ENCODE data around the gene POLR2I.
"Not testable (repeated sequence)": the region's sequence is repeated elsewhere in the genome, so short reads cannot be mapped to it uniquely, and the experiment has no call there.

The POLR2I gene

GRCh38 chr19:36141039-36141927 lies 26.6 kb upstream of the POLR2I start:
- CTCF ChIA-PET, result interaction anchor here (1.9 kb wide), 1 partner anchor 14 kb away, joined by 8 read pairs; no protein-coding TSS in a partner anchor
- DNase-seq (ENCODE audit: extremely low spot score), result peak; percentile 94
- no peak for TF ChIP-seq CTCF (IDR thresholded peaks at IDR 0.05; ENCODE audit: control extremely low read depth, extremely low read depth, low read depth, missing control alignments)
- POLR2A ChIA-PET, result no interaction called here

- POLR2A ChIA-PET, result no interaction called here
Measured at GRCh38 chr19:36140304-36141038, 25.8 kb upstream of the POLR2I start.

GRCh38 chr19:36139473-36140303 lies 25.0 kb upstream of the POLR2I start, which contains the start of gene CAPNS1:
CAPNS1 (plus strand) TSS chr19:36140066; CDS start chr19:36141012, 946 bp downstream.
- peak; percentile 98 for DNase-seq (ENCODE audit: extremely low spot score)
- CTCF ChIA-PET, result interaction anchor here (0.8 to 5.5 kb wide), 3 partner anchors 9 to 13 kb away, joined by 3 to 47 read pairs (median 3); no protein-coding TSS in a partner anchor
- TF ChIP-seq CTCF (IDR thresholded peaks at IDR 0.05; ENCODE audit: control extremely low read depth, extremely low read depth, low read depth, missing control alignments), result no peak
- POLR2A ChIA-PET, result interaction anchor here (0.5 kb wide), 2 partner anchors 8 to 64 kb away, joined by 4 to 5 read pairs; no protein-coding TSS in a partner anchor

More at GRCh38 chr19:36140304-36141038, 25.8 kb upstream of the POLR2I start:
- peak; percentile 77 for DNase-seq (ENCODE audit: extremely low spot score)
- CTCF ChIA-PET, result interaction anchor here (0.8 to 5.5 kb wide), 3 partner anchors 9 to 13 kb away, joined by 3 to 47 read pairs (median 3); no protein-coding TSS in a partner anchor
- no peak for TF ChIP-seq CTCF (IDR thresholded peaks at IDR 0.05; ENCODE audit: control extremely low read depth, extremely low read depth, low read depth, missing control alignments)

- POLR2A ChIA-PET, result interaction anchor here (0.5 kb wide), 2 partner anchors 8 to 64 kb away, joined by 4 to 5 read pairs; no protein-coding TSS in a partner anchor
- no peak for TF ChIP-seq CTCF (IDR thresholded peaks at IDR 0.05; ENCODE audit: control extremely low read depth, extremely low read depth, low read depth, missing control alignments)
- CTCF ChIA-PET, result interaction anchor here (5.5 kb wide), 1 partner anchor 12 kb away, joined by 47 read pairs; no protein-coding TSS in a partner anchor
- no peak for DNase-seq (ENCODE audit: extremely low spot score)
Measured at GRCh38 chr19:36139120-36139472, 24.4 kb upstream of the POLR2I start.

- POLR2A ChIA-PET, result interaction anchor here (0.5 kb wide), 1 partner anchor 1773 kb away, joined by 5 read pairs; no protein-coding TSS in a partner anchor
Measured at GRCh38 chr19:36136964-36137686, 22.4 kb upstream of the POLR2I start.

GRCh38 chr19:36134867-36135266 lies 20.2 kb upstream of the POLR2I start:
- DNase-seq (ENCODE audit: extremely low spot score); POLR2A ChIA-PET: not testable (repeated sequence)
- CTCF ChIA-PET, result interaction anchor here (1.4 kb wide), 1 partner anchor 31 kb away, joined by 3 read pairs; no protein-coding TSS in a partner anchor

More at GRCh38 chr19:36136964-36137686, 22.4 kb upstream of the POLR2I start:
- no peak for DNase-seq (ENCODE audit: extremely low spot score)
- CTCF ChIA-PET, result interaction anchor here (1.0 to 5.5 kb wide), 4 partner anchors 10 to 77 kb away, joined by 3 to 47 read pairs (median 4); partner anchors contain the start of genes POLR2I and TBCB
- no peak for TF ChIP-seq CTCF (IDR thresholded peaks at IDR 0.05; ENCODE audit: control extremely low read depth, extremely low read depth, low read depth, missing control alignments)

- DNase-seq (ENCODE audit: extremely low spot score); POLR2A ChIA-PET: not testable (repeated sequence)
- CTCF ChIA-PET, result interaction anchor here (1.4 kb wide), 2 partner anchors 9 to 39 kb away, joined by 3 to 6 read pairs; partner anchors contain the start of gene CAPNS1
Measured at GRCh38 chr19:36131221-36131620, 16.5 kb upstream of the POLR2I start.

Measured in GM10248 (cell line).